Endothelial cell (in vitro differentiated cells): Measurements from ENCODE around the gene PTPRD. TPM values are rescaled to one million over a fixed set of nuclear protein-coding genes. Genes with fewer than 3 reads are reported as not detected.

Experiments
- DNase-seq: peaks from one replicate; pipeline ENCODE4 v3.0.0; 2021; ENCODE audit warnings: low spot score
- H3K27ac Mint-ChIP-seq: one replicate; pipeline ENCODE4 v1.8.0; 2021; ENCODE audit warnings: mixed read lengths, inconsistent platforms; ENCODE audit not compliant: unreplicated experiment
- H3K27me3 Mint-ChIP-seq: one replicate; pipeline ENCODE4 v1.8.0; 2021; ENCODE audit warnings: mild to moderate bottlenecking, moderate library complexity, mixed read lengths, inconsistent platforms; ENCODE audit not compliant: unreplicated experiment
- H3K36me3 Mint-ChIP-seq: one replicate; pipeline ENCODE4 v1.8.0; 2021; ENCODE audit warnings: mild to moderate bottlenecking, low read depth, mixed read lengths, inconsistent platforms; ENCODE audit not compliant: unreplicated experiment
- H3K4me1 Mint-ChIP-seq: one replicate; pipeline ENCODE4 v1.8.0; 2021; ENCODE audit warnings: mild to moderate bottlenecking, mixed read lengths, inconsistent platforms; ENCODE audit not compliant: unreplicated experiment
- H3K4me3 Mint-ChIP-seq: one replicate; pipeline ENCODE4 v1.8.0; 2021; ENCODE audit warnings: mild to moderate bottlenecking, mixed read lengths, inconsistent platforms; ENCODE audit not compliant: unreplicated experiment
- H3K9me3 Mint-ChIP-seq: one replicate; pipeline ENCODE4 v1.8.0; 2021; ENCODE audit warnings: mixed read lengths, inconsistent platforms; ENCODE audit not compliant: unreplicated experiment
- CTCF ChIP-seq: fragments of 200-600 bp; sonication (generic); IDR thresholded peaks from one replicate; pipeline ENCODE4 v1.5.0; 2021; ENCODE audit warnings: antibody characterized with exemption; ENCODE audit not compliant: unreplicated experiment
- total RNA-seq: library from RNA; stranded (reverse); fragmentation: NEBNext Ultra II Directional; extraction: Animal tissue kit (Norgen Biotek cat#: 25700); gene quantifications from one replicate; pipeline ENCODE4 v1.2.1, GENCODE V29; 2021; ENCODE audit not compliant: unreplicated experiment

PTPRD gene
- total RNA-seq, 1 donor from 2014 or later = 47.8 TPM

GRCh38 chr9:8560560-8561525 lies 2052.0 kb downstream of the PTPRD start:
- no peaks in the 10 kb centered on the region for H3K9me3 Mint-ChIP-seq
- H3K27ac Mint-ChIP-seq = no peak overlapping the region
- no peaks in the 10 kb centered on the region for H3K36me3 Mint-ChIP-seq
- no peaks in the 10 kb centered on the region for H3K27me3 Mint-ChIP-seq
- no peak for TF ChIP-seq CTCF
- no peak overlapping the region for H3K4me3 Mint-ChIP-seq
- no peaks in the 10 kb centered on the region for H3K4me1 Mint-ChIP-seq
- DNase-seq = no peak

GRCh38 chr9:8558176-8558575 lies 2054.6 kb downstream of the PTPRD start:
- no peaks in the 10 kb centered on the region for H3K27me3 Mint-ChIP-seq
- no peaks in the 10 kb centered on the region for H3K9me3 Mint-ChIP-seq
- no peak overlapping the region for H3K4me3 Mint-ChIP-seq
- TF ChIP-seq CTCF = no peak
- H3K27ac Mint-ChIP-seq = no peak overlapping the region
- no peaks in the 10 kb centered on the region for H3K4me1 Mint-ChIP-seq
- H3K36me3 Mint-ChIP-seq = no peaks in the 10 kb centered on the region
- no peak for DNase-seq

DNA sequence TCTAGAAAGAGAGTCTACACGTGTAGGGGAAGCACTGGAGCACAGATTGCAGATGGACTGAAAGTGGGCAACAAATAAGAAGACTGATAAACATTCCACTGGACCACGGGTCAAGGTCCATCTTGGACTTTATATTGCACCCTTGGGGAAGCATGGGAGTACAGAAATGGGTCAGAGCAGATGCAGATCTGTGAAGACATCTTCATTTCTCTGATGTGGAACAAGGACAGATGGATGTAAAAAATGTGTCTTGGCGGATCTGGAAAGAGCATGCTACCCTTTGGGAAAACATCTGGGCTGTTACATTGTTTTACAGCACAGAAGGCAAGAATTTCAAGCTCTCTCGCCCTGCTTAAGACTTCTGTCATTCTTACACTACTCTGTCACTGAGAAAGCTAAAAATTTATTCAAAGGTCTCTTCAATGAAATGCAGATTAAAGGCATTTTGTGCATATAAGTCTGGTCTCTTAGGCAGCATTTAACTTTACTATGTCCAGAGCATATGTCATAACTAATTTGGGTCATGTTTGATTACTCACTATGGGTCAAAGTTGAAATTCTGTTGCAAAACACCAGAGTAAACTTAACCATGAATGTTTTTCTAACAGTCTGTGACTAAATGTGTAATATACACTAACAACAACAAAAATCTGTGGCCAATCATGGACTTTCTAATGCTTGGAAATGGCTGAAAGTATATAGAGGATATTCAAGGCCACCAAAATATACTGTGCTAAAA lies 2056.9 kb downstream of the PTPRD start:
- H3K9me3 Mint-ChIP-seq = no peaks in the 10 kb centered on the region
- H3K27ac Mint-ChIP-seq = no peak overlapping the region
- DNase-seq = no peak
- no peaks in the 10 kb centered on the region for H3K27me3 Mint-ChIP-seq
- no peaks in the 10 kb centered on the region for H3K36me3 Mint-ChIP-seq
- no peak for TF ChIP-seq CTCF
- no peak overlapping the region for H3K4me3 Mint-ChIP-seq
- no peaks in the 10 kb centered on the region for H3K4me1 Mint-ChIP-seq

GRCh38 chr9:8553444-8553843 lies 2059.4 kb downstream of the PTPRD start:
- no peak for TF ChIP-seq CTCF
- Mint-ChIP-seq H3K36me3 (no peaks in the 10 kb centered on the region), H3K9me3 (no peaks in the 10 kb centered on the region), H3K4me3 (no peak overlapping the region), H3K27ac (no peak overlapping the region), H3K4me1 (no peaks in the 10 kb centered on the region), H3K27me3 (no peaks in the 10 kb centered on the region)
- no peak for DNase-seq

DNA sequence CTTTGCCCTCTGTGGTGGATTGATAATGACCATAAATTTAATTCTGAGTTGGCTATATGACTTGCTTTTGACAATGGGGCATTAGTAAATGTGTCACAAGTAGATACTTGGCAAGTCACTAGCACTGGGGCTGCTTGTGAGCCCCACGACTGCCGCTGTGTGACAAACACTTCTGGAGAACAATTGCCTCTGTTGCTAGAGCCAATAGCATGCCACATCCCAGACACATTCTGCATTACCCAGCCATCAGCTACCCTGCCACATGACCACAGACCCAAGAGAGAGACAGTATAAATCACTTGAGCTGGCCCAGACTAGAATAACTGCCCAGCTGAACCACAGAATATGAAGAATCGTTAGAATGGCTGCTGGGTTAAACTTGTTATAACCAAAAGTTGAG lies 2060.1 kb downstream of the PTPRD start:
- Mint-ChIP-seq H3K4me1 (no peaks in the 10 kb centered on the region), H3K27me3 (no peaks in the 10 kb centered on the region), H3K9me3 (no peaks in the 10 kb centered on the region), H3K36me3 (no peaks in the 10 kb centered on the region), H3K4me3 (no peak overlapping the region), H3K27ac (no peak overlapping the region)
- TF ChIP-seq CTCF = no peak
- DNase-seq = no peak
